Measurements from ENCODE around the gene GALNT5. TPM values are rescaled to one million over a fixed set of nuclear protein-coding genes. Genes with fewer than 3 reads are reported as not detected.

GALNT5 gene
- total and polyA plus RNA-seq, 10 of the 15 experiments (the other 5 are each of a cell fraction or from before 2014, with no cell fraction given) = under 0.01 to 0.25 (median 0.03) TPM; not detected in 4

DNA sequence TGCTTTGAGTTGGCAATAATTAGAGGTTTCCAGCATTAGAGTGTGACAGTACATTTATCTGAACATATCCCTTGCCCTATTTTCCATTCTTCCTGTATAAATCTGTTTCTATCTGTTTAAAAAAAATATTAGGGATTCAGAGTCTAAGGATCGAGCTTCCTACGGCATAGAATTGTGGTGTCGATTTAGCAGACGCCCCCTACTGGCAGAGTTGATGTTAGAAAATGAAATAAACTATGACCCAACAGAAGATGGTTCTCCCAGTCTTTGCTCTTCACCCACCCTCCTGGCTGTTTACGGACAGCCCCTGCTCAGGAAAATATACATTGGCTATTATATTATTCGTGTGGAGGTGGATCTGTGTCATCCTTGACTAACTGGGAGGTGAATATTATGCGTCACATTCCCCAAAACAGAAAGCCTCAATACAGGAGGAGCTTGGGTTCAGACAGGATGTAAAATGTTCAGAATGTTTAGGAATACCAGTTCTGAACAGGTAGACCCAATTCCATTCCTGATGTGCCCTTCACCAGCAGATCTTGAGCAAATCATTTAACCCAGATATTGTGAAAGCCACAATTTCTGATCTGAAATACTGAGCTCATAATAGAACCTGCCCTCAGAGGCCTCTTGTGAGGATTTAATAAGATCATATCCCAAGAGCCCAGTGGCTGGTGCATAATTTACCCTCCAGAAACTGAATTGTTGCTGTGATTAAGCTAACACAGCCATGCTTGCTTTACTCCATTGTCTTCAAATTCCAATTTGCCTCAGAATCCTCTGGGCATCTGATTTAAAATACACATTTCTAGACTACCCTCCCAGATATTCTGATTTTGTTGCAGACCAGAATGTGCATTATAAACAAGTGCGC, 78.9 kb downstream of the GALNT5 start (continued):
- TF ChIP-seq, protein P1, sequence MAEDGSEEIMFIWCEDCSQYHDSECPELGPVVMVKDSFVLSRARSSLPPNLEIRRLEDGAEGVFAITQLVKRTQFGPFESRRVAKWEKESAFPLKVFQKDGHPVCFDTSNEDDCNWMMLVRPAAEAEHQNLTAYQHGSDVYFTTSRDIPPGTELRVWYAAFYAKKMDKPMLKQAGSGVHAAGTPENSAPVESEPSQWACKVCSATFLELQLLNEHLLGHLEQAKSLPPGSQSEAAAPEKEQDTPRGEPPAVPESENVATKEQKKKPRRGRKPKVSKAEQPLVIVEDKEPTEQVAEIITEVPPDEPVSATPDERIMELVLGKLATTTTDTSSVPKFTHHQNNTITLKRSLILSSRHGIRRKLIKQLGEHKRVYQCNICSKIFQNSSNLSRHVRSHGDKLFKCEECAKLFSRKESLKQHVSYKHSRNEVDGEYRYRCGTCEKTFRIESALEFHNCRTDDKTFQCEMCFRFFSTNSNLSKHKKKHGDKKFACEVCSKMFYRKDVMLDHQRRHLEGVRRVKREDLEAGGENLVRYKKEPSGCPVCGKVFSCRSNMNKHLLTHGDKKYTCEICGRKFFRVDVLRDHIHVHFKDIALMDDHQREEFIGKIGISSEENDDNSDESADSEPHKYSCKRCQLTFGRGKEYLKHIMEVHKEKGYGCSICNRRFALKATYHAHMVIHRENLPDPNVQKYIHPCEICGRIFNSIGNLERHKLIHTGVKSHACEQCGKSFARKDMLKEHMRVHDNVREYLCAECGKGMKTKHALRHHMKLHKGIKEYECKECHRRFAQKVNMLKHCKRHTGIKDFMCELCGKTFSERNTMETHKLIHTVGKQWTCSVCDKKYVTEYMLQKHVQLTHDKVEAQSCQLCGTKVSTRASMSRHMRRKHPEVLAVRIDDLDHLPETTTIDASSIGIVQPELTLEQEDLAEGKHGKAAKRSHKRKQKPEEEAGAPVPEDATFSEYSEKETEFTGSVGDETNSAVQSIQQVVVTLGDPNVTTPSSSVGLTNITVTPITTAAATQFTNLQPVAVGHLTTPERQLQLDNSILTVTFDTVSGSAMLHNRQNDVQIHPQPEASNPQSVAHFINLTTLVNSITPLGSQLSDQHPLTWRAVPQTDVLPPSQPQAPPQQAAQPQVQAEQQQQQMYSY (CRISPR knock-in tag; IDR thresholded peaks at IDR 0.05) = no peak
- TF ChIP-seq DPF2 (IDR thresholded peaks at IDR 0.05) (no peak), GABPA (IDR thresholded peaks at IDR 0.05; ENCODE audit: low read depth) (no peak), ATF7 (IDR thresholded peaks at IDR 0.05; ENCODE audit: low read depth) (no peak), FOS (IDR thresholded peaks at IDR 0.05; ENCODE audit: borderline replicate concordance, extremely low read depth, insufficient read length) (no peak), CREB1 (IDR thresholded peaks at IDR 0.05; ENCODE audit: low read depth) (no peak), CHD2 (IDR thresholded peaks at IDR 0.05; ENCODE audit: borderline replicate concordance, low read depth, low read length) (no peak), POLR2AphosphoS2 (IDR thresholded peaks at IDR 0.05; ENCODE audit: low read depth, low read length) (no peak), NFXL1 (IDR thresholded peaks at IDR 0.05; ENCODE audit: borderline replicate concordance) (no peak), MEF2B (IDR thresholded peaks at IDR 0.05; ENCODE audit: partially characterized antibody, poor library complexity, severe bottlenecking) (no peak), FOXM1 (IDR thresholded peaks at IDR 0.05; ENCODE audit: low read depth, low read length) (no peak), HCFC1 (IDR thresholded peaks at IDR 0.05; ENCODE audit: low read length) (no peak), KLF5 (IDR thresholded peaks at IDR 0.05; ENCODE audit: partially characterized antibody) (no peak), TCF7 (IDR thresholded peaks at IDR 0.05; ENCODE audit: borderline replicate concordance) (no peak), HDGF (IDR thresholded peaks at IDR 0.05) (no peak), BHLHE40 (IDR thresholded peaks at IDR 0.05; ENCODE audit: borderline replicate concordance in 1 of 2, low read depth in 2 of 2, low read length in 1 of 2) (no peak), RAD51 (IDR thresholded peaks at IDR 0.05) (no peak), ZZZ3 (IDR thresholded peaks at IDR 0.05; ENCODE audit: control insufficient read depth, insufficient read length, low read depth) (no peak), SMC3 (IDR thresholded peaks at IDR 0.05; ENCODE audit: borderline replicate concordance, low read length) (0 out of 2 replicates have a peak, but pooled peaks have one; percentile 20), RUNX3 (IDR thresholded peaks at IDR 0.05; ENCODE audit: low read length) (peak; percentile 35; the same call in 1 of the 2 replicates), SMAD5 (IDR thresholded peaks at IDR 0.05; ENCODE audit: low read depth) (no peak)

Data from GM12878 (cell line).